ENCODE data around the gene MRPS22. TPM values are rescaled to one million over a fixed set of nuclear protein-coding genes. Genes with fewer than 3 reads are reported as not detected.

MRPS22 gene
- total RNA-seq, 8 experiments from 2014 or later = 42.2 to 81.5 (median 60.6) TPM

GRCh38 chr3:139304383-139304782, 39.4 kb upstream of the MRPS22 start:
- Histone ChIP-seq H3K4me3 (no peak overlapping the region), H3K4me1 (replicated peaks in 1 of 2) (peaks cover 7% of the 10 kb centered on the region in 2 donors), H3K27ac (no peak overlapping the region)
- in situ Hi-C loops (cut with MboI; ENCODE audit: low pct_unique_long_range_greater_than_20kb in 2 of 9, low sequenced_read_pairs in 9 of 9, unreplicated experiment in 9 of 9) = loop anchor here in 5 of 9 experiments (25.0 kb wide), 2 partner anchors 192 to 367 kb away; partner anchors contain the start of genes FOXL2 (in 2 of the 5) and FOXL2NB (in 2 of the 5)
- ATAC-seq (replicated peaks in 6 of 8) = no peak
- WGBS, 10 experiments = 0 to 100% (median 82%) methylated on average over 1 to 3 of the region's 3 CpGs; no CpG with 5 or more reads in 1 of the 10 experiments

- Histone ChIP-seq H3K4me1 (replicated peaks in 1 of 2) (peaks cover 8 to 11% of the 10 kb centered on the region in 2 donors), H3K27ac (no peak overlapping the region), H3K4me3 (no peak overlapping the region)
- WGBS, 10 experiments = 58 to 100% (median 79%) methylated on average over 2 of the region's 2 CpGs; no CpG with 5 or more reads in 5 of the 10 experiments
- no peak for ATAC-seq (replicated peaks in 6 of 8)
- in situ Hi-C loops (cut with MboI; ENCODE audit: low pct_unique_long_range_greater_than_20kb in 2 of 9, low sequenced_read_pairs in 9 of 9, unreplicated experiment in 9 of 9) = loop anchor here in 5 of 9 experiments (25.0 kb wide), 2 partner anchors 194 to 369 kb away; partner anchors contain the start of genes FOXL2 (in 2 of the 5) and FOXL2NB (in 2 of the 5)
Observed at GRCh38 chr3:139306078-139306477, 37.7 kb upstream of the MRPS22 start.

GRCh38 chr3:139307072-139307491, 36.7 kb upstream of the MRPS22 start:
- WGBS, 10 experiments = 80 to 100% (median 100%) methylated on average over 1 of the region's 1 CpG; no CpG with 5 or more reads in 6 of the 10 experiments
- H3K4me3 ChIP-seq = no peak overlapping the region
- peaks cover 8 to 11% of the 10 kb centered on the region in 2 donors for H3K4me1 ChIP-seq (replicated peaks in 1 of 2)
- ATAC-seq (replicated peaks in 6 of 8) = peak in 1 of 8 experiments; percentile 1
- H3K27ac ChIP-seq = no peak overlapping the region
- in situ Hi-C loops (cut with MboI; ENCODE audit: low pct_unique_long_range_greater_than_20kb in 2 of 9, low sequenced_read_pairs in 9 of 9, unreplicated experiment in 9 of 9) = loop anchor here in 5 of 9 experiments (25.0 kb wide), 2 partner anchors 195 to 370 kb away; partner anchors contain the start of genes FOXL2 (in 2 of the 5) and FOXL2NB (in 2 of the 5)

GRCh38 chr3:139307601-139308555, 35.9 kb upstream of the MRPS22 start:
- Histone ChIP-seq H3K4me1 (replicated peaks in 1 of 2) (peaks cover 8 to 11% of the 10 kb centered on the region in 2 donors), H3K4me3 (no peak overlapping the region), H3K27ac (no peak overlapping the region)
- 17 to 90% (median 55%) methylated on average over 1 to 4 of the region's 6 CpGs; no CpG with 5 or more reads in 2 of the 10 experiments for WGBS, 10 experiments
- in situ Hi-C loops (cut with MboI; ENCODE audit: low pct_unique_long_range_greater_than_20kb in 2 of 9, low sequenced_read_pairs in 9 of 9, unreplicated experiment in 9 of 9) = loop anchor here in 5 of 9 experiments (25.0 kb wide), 2 partner anchors 196 to 371 kb away; partner anchors contain the start of genes FOXL2 (in 2 of the 5) and FOXL2NB (in 2 of the 5)
- peak in 1 of 8 experiments; percentile 4 for ATAC-seq (replicated peaks in 6 of 8)

GRCh38 chr3:139308560-139308959, 35.3 kb upstream of the MRPS22 start:
- no peak overlapping the region for H3K4me3 ChIP-seq
- H3K27ac ChIP-seq = no peak overlapping the region
- peaks cover 8 to 11% of the 10 kb centered on the region in 2 donors for H3K4me1 ChIP-seq (replicated peaks in 1 of 2)
- peak in 1 of 8 experiments; percentile 18 for ATAC-seq (replicated peaks in 6 of 8)
- in situ Hi-C loops (cut with MboI; ENCODE audit: low pct_unique_long_range_greater_than_20kb in 2 of 9, low sequenced_read_pairs in 9 of 9, unreplicated experiment in 9 of 9) = loop anchor here in 5 of 9 experiments (25.0 kb wide), 2 partner anchors 196 to 371 kb away; partner anchors contain the start of genes FOXL2 (in 2 of the 5) and FOXL2NB (in 2 of the 5)
- 29 to 76% (median 40%) methylated on average over 1 to 3 of the region's 4 CpGs; no CpG with 5 or more reads in 7 of the 10 experiments for WGBS, 10 experiments

GRCh38 chr3:139309061-139309591, 34.7 kb upstream of the MRPS22 start:
- peak; percentile 24 to 78 (median 47) for ATAC-seq (replicated peaks in 6 of 8)
- peaks cover 8 to 11% of the 10 kb centered on the region in 2 donors for H3K4me1 ChIP-seq (replicated peaks in 1 of 2)
- WGBS, 10 experiments = 0 to 77% (median 0%) methylated on average over 1 to 2 of the region's 2 CpGs; no CpG with 5 or more reads in 7 of the 10 experiments
- in situ Hi-C loops (cut with MboI; ENCODE audit: low pct_unique_long_range_greater_than_20kb in 2 of 9, low sequenced_read_pairs in 9 of 9, unreplicated experiment in 9 of 9) = loop anchor here in 5 of 9 experiments (25.0 kb wide), 2 partner anchors 197 to 372 kb away; partner anchors contain the start of genes FOXL2 (in 2 of the 5) and FOXL2NB (in 2 of the 5)
- peak overlapping the region in 1 of 2 donors; percentile 16 for H3K27ac ChIP-seq
- H3K4me3 ChIP-seq = no peak overlapping the region

GRCh38 chr3:139309880-139310279, 33.9 kb upstream of the MRPS22 start:
- H3K4me3 ChIP-seq = no peak overlapping the region
- ATAC-seq (replicated peaks in 6 of 8) = peak in 6 of 8 experiments; percentile 21 to 54 (median 36)
- H3K27ac ChIP-seq = no peak overlapping the region
- WGBS, 10 experiments = 0 to 100% (median 65%) methylated on average over 1 to 4 of the region's 4 CpGs; no CpG with 5 or more reads in 3 of the 10 experiments
- H3K4me1 ChIP-seq (replicated peaks in 1 of 2) = peaks cover 8 to 11% of the 10 kb centered on the region in 2 donors
- in situ Hi-C loops (cut with MboI; ENCODE audit: low pct_unique_long_range_greater_than_20kb in 2 of 9, low sequenced_read_pairs in 9 of 9, unreplicated experiment in 9 of 9) = loop anchor here in 6 of 9 experiments (10.0 to 25.0 kb wide), 3 partner anchors 198 to 373 kb away; partner anchors contain the start of genes FOXL2 (in 2 of the 6) and FOXL2NB (in 2 of the 6)

GRCh38 chr3:139310474-139310933, 33.3 kb upstream of the MRPS22 start:
- peaks cover 8 to 11% of the 10 kb centered on the region in 2 donors for H3K4me1 ChIP-seq (replicated peaks in 1 of 2)
- 0 to 83% (median 40%) methylated on average over 1 to 4 of the region's 8 CpGs; no CpG with 5 or more reads in 3 of the 10 experiments for WGBS, 10 experiments

GRCh38 chr3:139311557-139311956, 32.3 kb upstream of the MRPS22 start:
- no peak for ATAC-seq (replicated peaks in 6 of 8)
- Histone ChIP-seq H3K4me1 (replicated peaks in 1 of 2) (peaks cover 8 to 11% of the 10 kb centered on the region in 2 donors), H3K27ac (no peak overlapping the region), H3K4me3 (no peak overlapping the region)
- in situ Hi-C loops (cut with MboI; ENCODE audit: low pct_unique_long_range_greater_than_20kb in 2 of 9, low sequenced_read_pairs in 9 of 9, unreplicated experiment in 9 of 9) = loop anchor here in 6 of 9 experiments (10.0 to 25.0 kb wide), 3 partner anchors 199 to 374 kb away; partner anchors contain the start of genes FOXL2 (in 2 of the 6) and FOXL2NB (in 2 of the 6)
- WGBS, 10 experiments = 25 to 100% (median 60%) methylated on average over 1 of the region's 1 CpG; no CpG with 5 or more reads in 7 of the 10 experiments

More at GRCh38 chr3:139310474-139310933, 33.3 kb upstream of the MRPS22 start:
- ATAC-seq (replicated peaks in 6 of 8) = peak in 4 of 8 experiments; percentile 29 to 70 (median 50)
- H3K27ac ChIP-seq = no peak overlapping the region
- H3K4me3 ChIP-seq = no peak overlapping the region
- in situ Hi-C loops (cut with MboI; ENCODE audit: low pct_unique_long_range_greater_than_20kb in 2 of 9, low sequenced_read_pairs in 9 of 9, unreplicated experiment in 9 of 9) = loop anchor here in 6 of 9 experiments (10.0 to 25.0 kb wide), 3 partner anchors 198 to 373 kb away; partner anchors contain the start of genes FOXL2 (in 2 of the 6) and FOXL2NB (in 2 of the 6)

- 100% methylated on average over 1 of the region's 1 CpG; no CpG with 5 or more reads in 6 of the 10 experiments for WGBS, 10 experiments
- peaks cover 8 to 11% of the 10 kb centered on the region in 2 donors for H3K4me1 ChIP-seq (replicated peaks in 1 of 2)
- H3K4me3 ChIP-seq = no peak overlapping the region
- no peak overlapping the region for H3K27ac ChIP-seq
- no peak for ATAC-seq (replicated peaks in 6 of 8)
- in situ Hi-C loops (cut with MboI; ENCODE audit: low pct_unique_long_range_greater_than_20kb in 2 of 9, low sequenced_read_pairs in 9 of 9, unreplicated experiment in 9 of 9) = loop anchor here in 6 of 9 experiments (10.0 to 25.0 kb wide), 3 partner anchors 200 to 375 kb away; partner anchors contain the start of genes FOXL2 (in 2 of the 6) and FOXL2NB (in 2 of the 6)
Observed at GRCh38 chr3:139312416-139312815, 31.4 kb upstream of the MRPS22 start.

- Histone ChIP-seq H3K4me3 (no peak overlapping the region), H3K4me1 (replicated peaks in 1 of 2) (peaks cover 8 to 11% of the 10 kb centered on the region in 2 donors), H3K27ac (no peak overlapping the region)
- peak in 2 of 8 experiments; percentile 28 to 41 for ATAC-seq (replicated peaks in 6 of 8)
- in situ Hi-C loops (cut with MboI; ENCODE audit: low pct_unique_long_range_greater_than_20kb in 2 of 9, low sequenced_read_pairs in 9 of 9, unreplicated experiment in 9 of 9) = loop anchor here in 6 of 9 experiments (10.0 to 25.0 kb wide), 3 partner anchors 201 to 376 kb away; partner anchors contain the start of genes FOXL2 (in 2 of the 6) and FOXL2NB (in 2 of the 6)
- WGBS, 10 experiments = 17 to 100% (median 80%) methylated on average over 1 to 2 of the region's 2 CpGs; no CpG with 5 or more reads in 4 of the 10 experiments
Observed at GRCh38 chr3:139312959-139313358, 30.9 kb upstream of the MRPS22 start.

All from motor neuron (in vitro differentiated cells).